Right lobe of liver (tissue), 6 donors: ENCODE results near the gene RAD51C. TPM values are rescaled to one million over a fixed set of nuclear protein-coding genes. Genes with fewer than 3 reads are reported as not detected.
"Not testable (repeated sequence)": the region's sequence is repeated elsewhere in the genome, so short reads cannot be mapped to it uniquely, and the experiment has no call there.

Source experiments
- ATAC-seq, 4 donors: fragments of 200-7000 bp; cut with Tn5 transposase; one replicate each; pipeline ENCODE4 v1.9.1; 2020; ENCODE audit warnings: mild to moderate bottlenecking in 4 of 4, moderate library complexity in 4 of 4
- DNase-seq, 3 donors: peaks; one replicate each; pipeline ENCODE4 v3.0.0-alpha.2; 2020
- H3K27ac ChIP-seq, 3 donors: fragments of 200-600 bp; one replicate each; pipeline ENCODE4 v1.8.0; 2022
- H3K27me3 ChIP-seq, 2 donors: fragments of 200-600 bp; one replicate each; pipeline ENCODE4 v1.8.0; 2022
- H3K36me3 ChIP-seq, 4 donors: fragments of 200-600 bp; sonication (generic) in 1 of 4; one replicate each; pipeline versions ENCODE4 v1.5.1 to v1.8.0; 2017 to 2022; ENCODE audit warnings: control low read depth in 1 of 4
- H3K4me1 ChIP-seq, 4 donors: fragments of 200-600 bp; sonication (generic) in 1 of 4; one replicate each; pipeline versions ENCODE4 v1.5.1 to v1.8.0; 2017 to 2022; ENCODE audit warnings: control low read depth in 1 of 4
- H3K4me3 ChIP-seq, 3 donors: fragments of 200-600 bp; one replicate each; pipeline ENCODE4 v1.8.0; 2022
- H3K9me3 ChIP-seq, 4 donors: fragments of 200-600 bp; sonication (generic) in 1 of 4; one replicate each; pipeline versions ENCODE4 v1.5.1 to v1.8.0; 2017 to 2022; ENCODE audit warnings: control low read depth in 1 of 4
- CTCF ChIP-seq, 4 donors: fragments of 200-600 bp in 3 of 4; fragments of 450-650 bp in 1 of 4; IDR thresholded peaks; one replicate each; pipeline versions ENCODE4 v1.5.1 to v1.8.0; 2016 to 2022; ENCODE audit warnings: antibody characterized with exemption in 4 of 4, mild to moderate bottlenecking in 2 of 4
- POLR2A ChIP-seq: fragments of 450-650 bp; IDR thresholded peaks from one replicate; pipeline ENCODE4 v1.6.1; 2017; ENCODE audit warnings: antibody characterized with exemption, mild to moderate bottlenecking
- WGBS: methylation state at CpG from one replicate; pipeline ENCODE4 v1.1.6; 2018; ENCODE audit warnings: low coverage, low lambda C conversion rate; ENCODE audit not compliant: insufficient coverage; ENCODE audit errors: missing lambda C conversion rate; 5-methylcytosine and 5-hydroxymethylcytosine counted together
- intact Hi-C, 2 donors: fragments of 100-400 bp; cut with DNase I; formaldehyde crosslinking; loops; one replicate each; pipeline versions ENCODE4 v1.11.2 to v1.14.1; 2022
- total RNA-seq, 6 experiments: library from RNA; depleted of rRNA in 2 of 6; stranded (reverse); fragments of >200 nt in 2 of 6; fragmentation: NEBNext Ultra II Directional in 3 of 6; extraction: Animal tissue kit (Norgen Biotek cat#: 25700) in 3 of 6; gene quantifications; one replicate each; pipeline versions ENCODE4 v1.1.0 to v1.2.4, GENCODE V29; 2016 to 2023
- donor health status: DM: no; HTN: yes; CAD: no.
- donor health status: DM: no; HTN: no; CAD: no.
- donor health status: DM: no; HTN: no; CAD: no.
- donor health status: DM: no; HTN: yes; CAD: no.
- donor health status: DM: no; HTN: yes; CAD: no.

The RAD51C gene
- total RNA-seq, 6 experiments from 2014 or later, result 6.5 to 22.2 (median 7.9) TPM

GRCh38 chr17:58734811-58735210 is 42.4 kb downstream of the RAD51C start:
- H3K27ac ChIP-seq, result no peak overlapping the region
- no peaks in the 10 kb centered on the region for H3K36me3 ChIP-seq
- WGBS, result 83% methylated on average over 3 of the region's 3 CpGs
- DNase-seq (no peak), ATAC-seq (no peak)
- H3K9me3 ChIP-seq, result no peaks in the 10 kb centered on the region
- no peaks in the 10 kb centered on the region for H3K27me3 ChIP-seq
- TF ChIP-seq CTCF (IDR thresholded peaks at IDR 0.05) (no peak), POLR2A (no peak)
- no peak overlapping the region for H3K4me3 ChIP-seq
- H3K4me1 ChIP-seq, result no peaks in the 10 kb centered on the region
- intact Hi-C loops, result no loop called here

GRCh38 chr17:58741121-58741625 is 48.8 kb downstream of the RAD51C start:
- H3K9me3 ChIP-seq, result no peaks in the 10 kb centered on the region
- peaks cover 0 to 5% (median 0%) of the 10 kb centered on the region in 4 donors for H3K4me1 ChIP-seq
- no peaks in the 10 kb centered on the region for H3K36me3 ChIP-seq
- ATAC-seq (peak; percentile 89 to 98 (median 94)), DNase-seq (no peak)
- TF ChIP-seq CTCF (IDR thresholded peaks at IDR 0.05) (no peak), POLR2A (no peak)
- WGBS, result 46% methylated on average over 8 of the region's 8 CpGs
- H3K27me3 ChIP-seq, result no peaks in the 10 kb centered on the region
- intact Hi-C loops, result no loop called here
- H3K27ac ChIP-seq, result peak overlapping the region in 2 of 3 donors; percentile 50 to 51
- H3K4me3 ChIP-seq, result no peak overlapping the region

GRCh38 chr17:58747674-58748073 is 55.3 kb downstream of the RAD51C start:
- DNase-seq (no peak), ATAC-seq (no peak)
- intact Hi-C loops, result no loop called here
- H3K36me3 ChIP-seq, result no peaks in the 10 kb centered on the region
- H3K4me1 ChIP-seq, result no peaks in the 10 kb centered on the region
- no peaks in the 10 kb centered on the region for H3K27me3 ChIP-seq
- no peak overlapping the region for H3K27ac ChIP-seq
- H3K9me3 ChIP-seq, result no peaks in the 10 kb centered on the region
- 71% methylated on average over 1 of the region's 1 CpG for WGBS
- no peak overlapping the region for H3K4me3 ChIP-seq
- no peak for TF ChIP-seq POLR2A
- TF ChIP-seq CTCF (IDR thresholded peaks at IDR 0.05), result no peak

- ATAC-seq, intact Hi-C loops, H3K27me3 ChIP-seq, H3K4me3 ChIP-seq, H3K4me1 ChIP-seq, H3K27ac ChIP-seq, DNase-seq, H3K9me3 ChIP-seq, H3K36me3 ChIP-seq: not testable (repeated sequence)
Measured at GRCh38 chr17:58749627-58750026, 57.2 kb downstream of the RAD51C start.

GRCh38 chr17:58753026-58753425 is 60.6 kb downstream of the RAD51C start:
- WGBS, result 70% methylated on average over 2 of the region's 2 CpGs

More at GRCh38 chr17:58753026-58753425, 60.6 kb downstream of the RAD51C start:
- TF ChIP-seq POLR2A, result no peak
- no peak for TF ChIP-seq CTCF (IDR thresholded peaks at IDR 0.05)
- Histone ChIP-seq H3K27ac (no peak overlapping the region), H3K27me3 (no peaks in the 10 kb centered on the region), H3K4me3 (no peak overlapping the region), H3K4me1 (peaks cover 0 to 2% (median 0%) of the 10 kb centered on the region in 4 donors), H3K36me3 (no peaks in the 10 kb centered on the region), H3K9me3 (no peaks in the 10 kb centered on the region)
- intact Hi-C loops, result no loop called here
- DNase-seq, result no peak
- ATAC-seq, result no peak
